Ectodermal cell (in vitro differentiated cells): ENCODE measurements around the gene ASTL.
"Not testable (repeated sequence)": the region's sequence is repeated elsewhere in the genome, so short reads cannot be mapped to it uniquely, and the experiment has no call there.

Experiments used
- H3K27ac ChIP-seq: 2 replicates; pipeline ENCODE4 v1.7.0; 2013; ENCODE audit warnings: mild to moderate bottlenecking, low read depth, low read length; ENCODE audit not compliant: insufficient read depth, poor library complexity, severe bottlenecking
- H3K27me3 ChIP-seq: 2 replicates; pipeline ENCODE4 v1.7.0; 2013; ENCODE audit warnings: mild to moderate bottlenecking, low read length; ENCODE audit not compliant: insufficient read depth, control insufficient read depth, poor library complexity, severe bottlenecking
- H3K36me3 ChIP-seq: one replicate; pipeline ENCODE4 v1.7.0; 2013; ENCODE audit warnings: low read length; ENCODE audit not compliant: control insufficient read depth, insufficient read depth
- H3K4me1 ChIP-seq: one replicate; pipeline ENCODE4 v1.7.0; 2013; ENCODE audit warnings: low read length; ENCODE audit not compliant: control insufficient read depth, insufficient read depth
- H3K4me3 ChIP-seq: 2 replicates; pipeline ENCODE4 v1.7.0; 2013; ENCODE audit warnings: low read depth, low read length, control low read depth; ENCODE audit not compliant: insufficient read depth
- H3K9me3 ChIP-seq: 2 replicates; pipeline ENCODE4 v1.7.0; 2013; ENCODE audit warnings: mild to moderate bottlenecking, low read length, moderate library complexity; ENCODE audit not compliant: control insufficient read depth
- WGBS, 2 experiments: methylation state at CpG; one replicate each; pipeline ENCODE4 v1.1.7; 2013; ENCODE audit warnings: missing lambda C conversion rate in 2 of 2; 5-methylcytosine and 5-hydroxymethylcytosine counted together

ASTL gene

DNA sequence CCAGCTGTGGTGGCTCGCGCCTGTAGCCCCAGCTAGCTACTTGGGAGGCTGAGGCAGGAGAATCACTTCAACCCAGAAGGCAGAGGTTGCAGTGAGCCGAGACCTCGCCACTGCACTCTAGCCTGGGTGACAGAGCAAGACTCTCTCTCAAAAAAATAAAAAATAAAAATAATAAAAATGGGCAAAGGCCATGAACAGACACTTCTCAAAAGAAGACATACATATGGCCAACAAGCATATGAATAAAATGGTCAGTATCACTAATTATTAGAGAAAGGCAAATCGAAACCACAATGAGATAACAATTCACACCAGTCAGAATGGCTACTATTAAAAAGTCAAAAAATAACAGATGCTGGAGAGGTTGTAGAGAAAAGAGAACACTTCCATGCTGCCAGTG, 22.1 kb upstream of the ASTL start:
- H3K9me3 ChIP-seq, H3K27me3 ChIP-seq, H3K36me3 ChIP-seq, H3K4me3 ChIP-seq, H3K4me1 ChIP-seq, H3K27ac ChIP-seq: not testable (repeated sequence)
- 87 to 95% methylated on average over 3 to 4 of the region's 5 CpGs for WGBS, 2 experiments

DNA sequence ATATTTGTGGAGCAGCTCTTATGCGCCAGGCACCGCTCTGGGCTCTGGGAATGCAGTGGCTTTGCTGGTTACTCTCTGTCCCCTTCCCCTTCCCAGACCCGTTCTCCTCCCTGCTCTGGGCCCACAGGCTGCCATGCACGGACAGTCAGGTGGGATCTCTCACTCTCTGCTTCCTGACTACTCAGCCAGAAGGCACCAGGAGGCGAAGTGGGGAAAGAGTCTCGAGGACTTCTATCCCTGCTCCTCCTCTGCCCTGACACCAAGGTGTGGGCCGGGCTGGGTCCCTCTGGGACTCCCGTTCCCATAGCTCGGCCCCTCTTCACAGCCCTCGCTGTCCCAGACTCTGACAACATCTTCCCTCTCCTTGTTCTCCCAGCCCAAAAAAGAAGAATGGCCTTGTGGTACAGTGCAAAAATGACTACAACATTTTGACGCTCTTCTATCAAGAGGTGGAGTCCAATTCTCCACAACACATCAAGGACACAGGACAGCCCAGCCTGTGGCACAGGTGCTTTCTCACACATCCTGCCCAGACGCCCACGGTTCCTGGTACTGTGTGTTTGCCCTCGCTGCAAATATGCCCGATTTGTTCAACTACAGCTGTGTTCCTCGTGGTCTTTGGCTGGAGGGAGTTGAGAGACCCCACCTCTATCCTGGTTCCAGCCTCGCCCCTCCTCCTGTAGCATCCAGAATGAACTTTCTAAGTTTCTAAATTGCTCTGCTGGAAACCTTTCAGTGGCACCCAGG, 21.0 kb upstream of the ASTL start:
- no peaks in the 10 kb centered on the region for H3K27me3 ChIP-seq
- H3K4me1 ChIP-seq, result peaks cover 5% of the 10 kb centered on the region
- H3K36me3 ChIP-seq, result no peaks in the 10 kb centered on the region
- no peaks in the 10 kb centered on the region for H3K9me3 ChIP-seq
- H3K27ac ChIP-seq, result no peak overlapping the region
- no peak overlapping the region for H3K4me3 ChIP-seq
- WGBS, 2 experiments, result 87 to 88% methylated on average over 17 of the region's 17 CpGs

DNA sequence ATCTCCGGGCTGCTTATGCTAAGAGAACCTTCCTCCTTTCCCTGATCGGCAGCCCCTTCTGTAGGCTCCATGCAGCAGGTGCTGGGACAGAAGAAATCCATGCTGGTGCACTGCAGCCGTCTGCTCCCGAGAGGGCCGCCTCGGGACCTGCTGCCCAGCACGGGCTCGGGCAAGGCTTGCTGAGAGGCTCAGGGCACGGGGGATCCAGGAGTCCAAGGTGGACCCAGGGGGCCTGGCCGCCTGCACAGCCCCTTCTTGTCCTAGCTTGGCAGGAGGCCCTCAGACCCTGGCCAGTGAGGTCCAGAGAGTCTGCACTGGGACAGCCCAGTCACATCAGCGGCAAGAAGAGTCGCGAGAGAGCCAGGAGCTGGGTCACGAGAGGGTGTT, 20.2 kb upstream of the ASTL start:
- 89 to 90% methylated on average over 14 of the region's 14 CpGs for WGBS, 2 experiments

DNA sequence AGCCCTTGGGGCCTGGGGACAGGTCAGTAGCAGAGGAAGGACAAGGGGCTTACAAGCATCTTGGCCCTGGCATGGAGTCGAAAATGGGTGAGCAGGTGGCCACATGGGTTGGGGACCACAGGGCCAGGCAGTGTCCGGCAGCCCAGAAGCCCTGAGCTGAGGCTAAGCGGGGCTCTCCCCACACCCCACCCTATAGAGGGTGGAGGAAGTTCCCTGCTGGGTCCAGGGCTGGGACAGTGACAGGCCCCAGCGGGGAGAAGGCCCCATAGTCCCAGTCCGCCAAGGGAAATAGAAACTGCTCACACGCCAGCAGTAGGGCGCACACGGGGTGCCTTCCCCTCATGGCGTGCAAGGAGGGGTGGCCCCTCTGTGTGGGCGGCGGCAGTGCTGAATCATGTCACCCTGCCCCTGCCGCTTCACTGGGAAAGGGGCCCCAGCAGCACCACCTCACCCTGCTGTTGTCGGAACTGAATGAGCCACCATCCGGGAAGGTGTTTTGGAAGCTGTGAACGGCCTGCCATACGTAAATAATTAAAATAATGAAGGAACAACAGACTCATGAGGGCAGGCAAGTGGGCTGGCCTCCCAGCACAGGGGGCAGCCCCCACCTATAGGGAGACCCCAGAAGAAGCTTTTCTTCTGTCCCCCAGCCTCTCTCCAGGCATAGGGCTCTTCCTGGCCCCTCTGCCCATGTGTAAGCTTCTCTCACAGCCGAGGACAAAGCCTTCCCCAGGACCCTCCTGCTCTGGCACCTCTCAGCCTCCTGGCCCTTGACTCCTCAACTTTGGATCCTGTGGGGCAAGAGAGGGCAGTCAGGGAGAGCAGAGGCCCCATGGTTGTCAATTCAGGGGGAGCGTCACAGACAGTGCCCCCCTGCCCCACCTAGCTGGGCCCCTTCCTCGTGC, 19.6 kb upstream of the ASTL start:
- H3K4me1 ChIP-seq, result peaks cover 13% of the 10 kb centered on the region
- H3K27ac ChIP-seq, result no peak overlapping the region
- 85 to 86% methylated on average over 17 to 19 of the region's 19 CpGs for WGBS, 2 experiments
- no peaks in the 10 kb centered on the region for H3K36me3 ChIP-seq
- no peak overlapping the region for H3K4me3 ChIP-seq
- H3K27me3 ChIP-seq, result no peaks in the 10 kb centered on the region
- H3K9me3 ChIP-seq, result no peaks in the 10 kb centered on the region

More for the DNA sequence above, 20.2 kb upstream of the ASTL start:
- no peak overlapping the region for H3K4me3 ChIP-seq
- no peaks in the 10 kb centered on the region for H3K27me3 ChIP-seq
- no peak overlapping the region for H3K27ac ChIP-seq
- H3K36me3 ChIP-seq, result no peaks in the 10 kb centered on the region
- no peaks in the 10 kb centered on the region for H3K9me3 ChIP-seq
- H3K4me1 ChIP-seq, result peaks cover 6% of the 10 kb centered on the region

DNA sequence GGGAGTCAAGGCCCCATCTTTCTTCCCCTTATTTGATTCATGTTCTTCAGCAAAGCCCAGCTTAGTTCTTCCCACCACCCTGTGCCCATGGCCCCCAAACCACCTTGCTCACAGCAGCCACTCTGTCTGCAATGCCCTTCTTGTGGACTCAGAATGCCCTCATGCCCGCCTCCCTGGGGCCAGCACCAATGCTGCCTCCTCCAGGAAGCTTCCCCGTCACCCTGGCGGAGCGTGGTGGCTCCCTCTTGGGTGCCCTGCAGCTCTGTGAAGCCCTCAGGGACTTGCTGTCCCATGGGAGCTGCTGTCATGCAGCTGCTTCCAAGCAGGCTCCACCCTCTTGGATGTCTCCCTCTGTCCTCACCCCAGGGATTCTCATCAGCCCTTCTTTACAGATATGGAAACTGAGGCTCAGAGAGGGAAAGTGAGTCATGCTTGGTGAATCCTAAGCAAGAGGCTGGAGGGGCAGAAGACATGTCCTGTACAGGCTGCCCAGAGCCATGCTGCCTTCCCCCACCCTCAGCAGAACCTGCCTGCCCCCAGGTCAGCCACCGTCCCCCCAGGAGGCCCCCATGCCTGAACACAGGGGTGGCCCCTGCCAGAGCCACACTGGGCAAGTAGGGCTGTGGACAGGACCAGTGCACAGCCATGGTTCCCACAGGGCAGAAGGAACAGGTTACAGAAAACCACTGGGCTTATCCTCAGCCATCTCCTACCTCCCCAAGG, 18.8 kb upstream of the ASTL start:
- WGBS, 2 experiments, result 92 to 94% methylated on average over 5 of the region's 5 CpGs
- no peak overlapping the region for H3K4me3 ChIP-seq

DNA sequence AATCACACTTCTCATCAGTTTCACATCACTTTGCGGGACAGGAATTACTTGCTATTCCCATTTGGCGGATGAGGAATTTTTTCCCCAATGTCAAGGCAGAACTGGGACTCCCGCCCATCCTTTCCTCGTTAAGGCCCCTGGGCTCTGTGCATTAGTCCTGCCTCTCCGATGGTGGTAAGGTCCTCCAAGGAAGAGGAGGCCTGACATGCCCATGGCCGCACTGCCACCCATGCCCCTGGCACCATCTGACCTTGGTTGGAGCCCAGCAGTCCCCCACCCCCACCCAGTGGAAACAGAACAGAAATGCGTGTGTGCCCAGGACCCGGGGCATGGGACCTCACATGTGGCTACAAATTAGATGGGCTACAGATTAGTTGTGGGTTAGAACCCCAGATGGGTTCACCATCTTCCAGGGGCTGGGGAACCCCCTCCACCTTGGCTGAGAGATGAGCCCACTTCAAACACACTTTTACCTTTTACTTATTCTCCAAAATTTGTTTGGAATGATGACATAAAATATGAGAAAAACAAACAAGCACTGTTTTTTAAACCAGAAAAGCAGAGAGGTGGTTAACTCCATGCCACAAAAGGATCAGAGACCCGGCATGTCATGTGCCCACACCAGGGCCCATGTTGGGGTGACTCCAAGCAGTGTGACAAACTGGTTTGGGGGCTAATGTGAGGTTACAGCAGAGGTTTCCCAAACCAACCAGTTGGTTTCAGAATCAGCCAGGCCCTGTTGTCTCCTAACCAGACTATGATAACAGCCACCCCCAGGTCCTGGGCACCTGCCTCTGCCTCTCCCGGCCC, 17.9 kb upstream of the ASTL start:
- WGBS, 2 experiments, result 93 to 94% methylated on average over 10 of the region's 10 CpGs
- Histone ChIP-seq H3K9me3 (no peaks in the 10 kb centered on the region), H3K4me1 (peaks cover 22% of the 10 kb centered on the region), H3K27me3 (no peaks in the 10 kb centered on the region), H3K27ac (no peak overlapping the region), H3K36me3 (no peaks in the 10 kb centered on the region), H3K4me3 (no peak overlapping the region)

More for the DNA sequence above, 18.8 kb upstream of the ASTL start:
- Histone ChIP-seq H3K27me3 (no peaks in the 10 kb centered on the region), H3K36me3 (no peaks in the 10 kb centered on the region), H3K9me3 (no peaks in the 10 kb centered on the region), H3K27ac (no peak overlapping the region), H3K4me1 (peaks cover 19% of the 10 kb centered on the region)

DNA sequence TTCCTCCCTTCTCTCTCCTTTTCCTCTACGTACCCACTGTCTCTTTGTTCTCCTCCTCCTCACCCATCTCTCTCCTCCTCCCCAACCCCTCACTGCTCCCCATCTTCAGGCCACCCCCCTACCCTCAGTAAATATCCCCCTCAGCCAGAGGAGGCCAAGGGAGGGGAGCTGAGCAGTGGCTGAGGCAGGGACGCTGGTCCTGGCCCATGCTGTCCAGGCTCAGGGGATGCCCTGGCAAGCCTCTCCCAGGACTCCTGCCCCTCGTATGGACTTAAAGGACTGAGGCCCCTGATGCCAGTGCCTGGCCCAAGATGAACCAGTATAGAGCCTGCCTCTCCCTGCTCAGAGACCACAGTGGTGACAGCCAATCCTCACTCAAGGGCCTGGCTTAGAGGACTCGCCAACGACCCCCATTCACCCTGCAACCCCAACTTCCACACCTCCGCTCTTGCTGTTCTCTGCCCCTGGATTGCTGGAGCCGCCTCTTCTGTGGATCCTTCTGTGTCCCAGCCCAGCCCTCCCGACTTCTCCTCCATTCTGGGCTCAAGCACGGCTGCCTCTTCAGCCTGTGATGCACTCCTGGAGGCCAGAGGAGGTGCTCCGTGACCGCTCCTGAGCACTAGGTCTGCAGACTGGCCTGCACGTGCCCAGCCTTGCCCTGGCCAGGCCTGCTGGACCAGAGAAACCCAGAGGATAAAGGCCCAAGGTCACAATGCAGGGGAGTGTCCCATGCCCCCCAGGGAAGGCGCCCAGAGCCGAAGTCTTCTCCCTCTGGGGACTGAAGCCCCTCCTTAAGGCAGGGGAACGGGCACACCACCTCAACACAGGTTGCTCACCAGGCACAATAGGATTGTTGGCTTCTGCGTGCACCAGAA, 16.4 kb upstream of the ASTL start:
- Histone ChIP-seq H3K4me3 (no peak overlapping the region), H3K36me3 (no peaks in the 10 kb centered on the region), H3K4me1 (peaks cover 22% of the 10 kb centered on the region), H3K27me3 (no peaks in the 10 kb centered on the region), H3K27ac (no peak overlapping the region), H3K9me3 (no peaks in the 10 kb centered on the region)
- 87 to 88% methylated on average over 16 of the region's 16 CpGs for WGBS, 2 experiments

DNA sequence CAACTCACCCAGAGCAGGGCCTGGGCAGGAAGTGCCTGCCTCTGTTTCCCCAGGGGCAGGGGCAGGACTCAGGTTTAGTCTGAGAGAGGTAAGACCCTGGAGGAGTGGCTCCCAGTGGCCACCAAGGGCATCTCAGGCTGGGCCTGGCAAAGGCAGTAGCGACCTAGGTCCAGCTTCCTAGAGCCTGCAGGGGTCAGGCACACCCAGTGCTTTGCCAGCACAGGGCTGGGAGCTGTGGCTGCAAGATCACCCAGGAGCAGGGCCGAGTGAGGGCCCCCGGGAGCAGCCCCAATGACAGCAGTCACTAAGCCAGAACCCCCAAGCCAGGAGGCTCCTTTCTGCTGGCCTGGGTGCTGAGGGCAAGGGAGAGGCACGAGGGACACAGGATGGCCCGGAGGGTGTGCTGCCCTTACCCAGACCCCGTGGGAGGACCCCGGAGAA, 15.7 kb upstream of the ASTL start:
- H3K36me3 ChIP-seq, result no peaks in the 10 kb centered on the region
- H3K4me1 ChIP-seq, result peaks cover 22% of the 10 kb centered on the region
- 93 to 97% methylated on average over 7 of the region's 7 CpGs for WGBS, 2 experiments
- no peak overlapping the region for H3K27ac ChIP-seq
- H3K27me3 ChIP-seq, result no peaks in the 10 kb centered on the region
- no peaks in the 10 kb centered on the region for H3K9me3 ChIP-seq
- H3K4me3 ChIP-seq, result no peak overlapping the region

DNA sequence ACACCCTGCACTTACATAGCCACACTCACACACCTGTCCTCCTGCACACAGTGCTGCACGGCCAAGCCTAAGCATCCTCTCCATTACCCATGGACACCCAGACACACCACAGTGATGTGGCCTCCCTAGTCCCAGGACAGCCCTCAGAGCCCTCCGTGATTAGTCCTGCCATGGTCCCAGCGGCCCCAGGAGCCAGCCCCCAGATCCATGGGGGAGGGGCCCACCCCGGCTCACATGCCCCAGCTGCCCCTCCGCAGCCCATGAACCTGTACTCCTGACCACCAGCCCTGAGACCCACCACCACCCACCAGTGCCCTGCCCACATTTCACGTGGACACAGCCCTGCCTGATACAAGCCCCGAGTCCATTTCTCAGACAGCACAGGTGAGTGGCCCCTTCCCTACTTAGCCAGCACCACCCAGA, 15.0 kb upstream of the ASTL start:
- Histone ChIP-seq H3K9me3 (no peaks in the 10 kb centered on the region), H3K36me3 (no peaks in the 10 kb centered on the region), H3K27me3 (peaks cover under 1% of the 10 kb centered on the region), H3K4me1 (peaks cover 25% of the 10 kb centered on the region), H3K4me3 (no peak overlapping the region), H3K27ac (peak overlapping the region; percentile 26)
- WGBS, 2 experiments, result 92 to 94% methylated on average over 7 of the region's 7 CpGs
